ENCODE data around the gene MRPL58.
"Not testable (repeated sequence)": the region's sequence is repeated elsewhere in the genome, so short reads cannot be mapped to it uniquely, and the experiment has no call there.

MRPL58 gene

GRCh38 chr17:75012346-75013091, at the start of gene MRPL58:
Gene MRPL58, plus strand, starts transcription at chr17:75012670. Its CDS starts 17 bp downstream, at chr17:75012687.
- peak; percentile 96 for DNase-seq (ENCODE audit: low spot score)
- peak; percentile 33 for TF ChIP-seq CTCF (IDR thresholded peaks at IDR 0.05; ENCODE audit: borderline replicate concordance, control extremely low read depth, extremely low read depth, insufficient read depth, missing control alignments)
- in situ Hi-C loops (cut with MboI; ENCODE audit: low sequenced_read_pairs, unreplicated experiment): no loop called here

- no peak for DNase-seq (ENCODE audit: low spot score)
- no peak for TF ChIP-seq CTCF (IDR thresholded peaks at IDR 0.05; ENCODE audit: borderline replicate concordance, control extremely low read depth, extremely low read depth, insufficient read depth, missing control alignments)
- in situ Hi-C loops (cut with MboI; ENCODE audit: low sequenced_read_pairs, unreplicated experiment): no loop called here
Observed at GRCh38 chr17:74963656-74964055, 48.8 kb upstream of the MRPL58 start.

GRCh38 chr17:74964246-74964761, 48.2 kb upstream of the MRPL58 start:
- no peak for TF ChIP-seq CTCF (IDR thresholded peaks at IDR 0.05; ENCODE audit: borderline replicate concordance, control extremely low read depth, extremely low read depth, insufficient read depth, missing control alignments)
- DNase-seq (ENCODE audit: low spot score): no peak
- in situ Hi-C loops (cut with MboI; ENCODE audit: low sequenced_read_pairs, unreplicated experiment): no loop called here

GRCh38 chr17:74964988-74965622, 47.4 kb upstream of the MRPL58 start:
- in situ Hi-C loops (cut with MboI; ENCODE audit: low sequenced_read_pairs, unreplicated experiment): no loop called here
- TF ChIP-seq CTCF (IDR thresholded peaks at IDR 0.05; ENCODE audit: borderline replicate concordance, control extremely low read depth, extremely low read depth, insufficient read depth, missing control alignments): no peak
- no peak for DNase-seq (ENCODE audit: low spot score)

- in situ Hi-C loops (cut with MboI; ENCODE audit: low sequenced_read_pairs, unreplicated experiment): no loop called here
- DNase-seq (ENCODE audit: low spot score): no peak
- no peak for TF ChIP-seq CTCF (IDR thresholded peaks at IDR 0.05; ENCODE audit: borderline replicate concordance, control extremely low read depth, extremely low read depth, insufficient read depth, missing control alignments)
Observed at GRCh38 chr17:74968361-74968780, 44.1 kb upstream of the MRPL58 start.

GRCh38 chr17:74969501-74969900, 43.0 kb upstream of the MRPL58 start:
- in situ Hi-C loops (cut with MboI; ENCODE audit: low sequenced_read_pairs, unreplicated experiment): not testable (repeated sequence)

GRCh38 chr17:74970395-74970794, 42.1 kb upstream of the MRPL58 start:
- in situ Hi-C loops (cut with MboI; ENCODE audit: low sequenced_read_pairs, unreplicated experiment): no loop called here
- DNase-seq (ENCODE audit: low spot score): no peak
- TF ChIP-seq CTCF (IDR thresholded peaks at IDR 0.05; ENCODE audit: borderline replicate concordance, control extremely low read depth, extremely low read depth, insufficient read depth, missing control alignments): no peak

More at GRCh38 chr17:74969501-74969900, 43.0 kb upstream of the MRPL58 start:
- DNase-seq (ENCODE audit: low spot score): not testable (repeated sequence)

Measured in GM13976 (cell line).